T-helper 2 cell treated with Interferon-gamma antibody and Interleukin-4, amounts not matched to agents 5 μg/mL and 100 μg/mL, for 36 hours (primary cell): Measurements from ENCODE around the gene CTBP1.

Experiments used
- DNase-seq: peaks from one replicate; pipeline ENCODE4 v3.0.0; 2021; ENCODE audit warnings: low spot score
- H3K27ac Mint-ChIP-seq: one replicate; pipeline ENCODE4 v1.8.0; 2021; ENCODE audit warnings: mild to moderate bottlenecking, mixed read lengths
- H3K27me3 Mint-ChIP-seq: one replicate; pipeline ENCODE4 v1.8.0; 2021; ENCODE audit warnings: low read depth, mixed read lengths
- H3K36me3 Mint-ChIP-seq: one replicate; pipeline ENCODE4 v1.8.0; 2021; ENCODE audit warnings: low read depth, mixed read lengths
- H3K4me1 Mint-ChIP-seq: one replicate; pipeline ENCODE4 v1.8.0; 2021; ENCODE audit warnings: low read depth, mixed read lengths
- H3K4me3 Mint-ChIP-seq: one replicate; pipeline ENCODE4 v1.8.0; 2022; ENCODE audit warnings: mild to moderate bottlenecking, moderate library complexity, mixed read lengths
- H3K9me3 Mint-ChIP-seq: one replicate; pipeline ENCODE4 v1.8.0; 2021; ENCODE audit warnings: mixed read lengths

The CTBP1 gene

GRCh38 chr4:1233641-1234308 is 15.2 kb downstream of the CTBP1 start:
- peak overlapping the region; percentile 15 for H3K27ac Mint-ChIP-seq
- DNase-seq = no peak
- H3K4me1 Mint-ChIP-seq = no peaks in the 10 kb centered on the region
- H3K4me3 Mint-ChIP-seq = no peak overlapping the region
- no peaks in the 10 kb centered on the region for H3K27me3 Mint-ChIP-seq
- peaks cover 34% of the 10 kb centered on the region for H3K36me3 Mint-ChIP-seq
- H3K9me3 Mint-ChIP-seq = no peaks in the 10 kb centered on the region

DNA sequence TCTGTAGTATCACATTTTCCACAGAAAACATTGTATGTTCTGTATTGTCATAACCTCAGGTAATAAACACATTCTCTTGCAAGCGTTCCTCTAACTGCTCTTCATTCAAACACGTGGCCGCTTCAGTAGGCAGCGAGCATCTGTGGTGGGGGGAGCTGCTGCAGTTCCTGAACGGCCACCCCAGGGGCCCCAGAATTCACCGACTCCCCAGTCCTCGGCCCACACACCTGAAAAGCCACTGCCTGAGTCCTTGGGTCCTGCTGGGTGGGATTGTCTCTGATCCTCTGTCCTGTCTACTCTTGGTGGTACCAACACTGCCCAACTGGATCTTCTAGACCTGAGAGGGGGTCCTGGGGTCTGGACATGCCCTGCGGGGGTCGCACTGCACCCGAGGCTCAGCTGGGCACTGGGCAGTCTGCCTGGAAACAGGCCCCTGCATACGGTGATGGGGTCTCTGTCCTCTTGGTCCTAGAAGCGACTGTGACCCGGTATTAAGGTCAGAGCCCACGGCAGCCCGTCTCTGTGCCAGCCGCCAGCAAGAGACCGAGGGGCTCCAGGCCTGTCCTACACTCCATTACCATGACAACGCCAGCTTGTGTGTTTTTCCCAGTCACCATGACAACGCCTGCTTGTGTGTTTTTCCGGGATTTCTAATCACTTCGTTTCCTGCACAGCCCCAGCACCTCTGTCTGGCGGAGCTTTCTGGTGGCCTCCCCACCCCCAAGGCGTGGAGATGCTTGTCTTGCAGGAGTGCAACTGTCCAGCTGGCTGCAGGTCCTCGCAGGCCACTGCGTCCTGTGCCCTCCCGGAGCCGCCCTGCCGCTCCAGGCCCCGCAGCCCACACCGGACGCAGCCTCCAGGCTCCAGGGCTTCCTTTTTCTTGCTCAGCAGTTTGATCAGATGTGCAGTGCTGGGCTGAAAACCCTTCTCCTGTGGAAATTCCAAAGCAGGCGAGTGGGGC is 16.0 kb downstream of the CTBP1 start:
- no peaks in the 10 kb centered on the region for H3K4me1 Mint-ChIP-seq
- no peaks in the 10 kb centered on the region for H3K27me3 Mint-ChIP-seq
- H3K27ac Mint-ChIP-seq = no peak overlapping the region
- H3K4me3 Mint-ChIP-seq = no peak overlapping the region
- H3K36me3 Mint-ChIP-seq = peaks cover 34% of the 10 kb centered on the region
- H3K9me3 Mint-ChIP-seq = no peaks in the 10 kb centered on the region
- DNase-seq = no peak

GRCh38 chr4:1231637-1232360 is 17.1 kb downstream of the CTBP1 start:
- Mint-ChIP-seq H3K9me3 (no peaks in the 10 kb centered on the region), H3K27ac (peak overlapping the region; percentile 20), H3K4me1 (no peaks in the 10 kb centered on the region), H3K36me3 (peaks cover 45% of the 10 kb centered on the region), H3K27me3 (no peaks in the 10 kb centered on the region), H3K4me3 (no peak overlapping the region)
- DNase-seq = no peak

- Mint-ChIP-seq H3K4me3 (no peak overlapping the region), H3K4me1 (no peaks in the 10 kb centered on the region), H3K27me3 (no peaks in the 10 kb centered on the region), H3K9me3 (no peaks in the 10 kb centered on the region), H3K36me3 (peaks cover 49% of the 10 kb centered on the region), H3K27ac (no peak overlapping the region)
- no peak for DNase-seq
These were observed 17.8 kb downstream of the CTBP1 start for GRCh38 chr4:1230971-1231636.

DNA sequence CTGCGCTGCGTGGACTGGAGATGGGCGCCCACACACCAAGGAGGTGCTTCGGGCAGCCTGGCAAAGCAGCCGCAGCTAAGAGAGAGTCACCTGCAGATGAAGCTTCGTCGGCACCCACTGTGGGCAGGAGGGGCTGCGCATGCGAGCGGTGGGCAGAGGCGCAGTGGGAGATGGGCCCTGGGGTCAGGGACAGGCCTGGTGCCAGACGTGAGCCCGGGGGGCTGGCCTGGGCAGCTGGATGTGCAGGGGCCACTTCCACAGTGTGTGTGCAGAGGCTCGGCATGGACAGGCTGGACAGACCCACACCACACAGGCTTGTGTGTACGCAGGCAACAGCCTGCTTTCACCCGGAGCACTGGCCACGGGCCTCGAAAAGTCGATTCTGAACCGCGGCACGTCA is 18.6 kb downstream of the CTBP1 start:
- H3K4me1 Mint-ChIP-seq = no peaks in the 10 kb centered on the region
- H3K36me3 Mint-ChIP-seq = peaks cover 46% of the 10 kb centered on the region

GRCh38 chr4:1229117-1229849 is 19.6 kb downstream of the CTBP1 start:
- Mint-ChIP-seq H3K4me3 (no peak overlapping the region), H3K27me3 (no peaks in the 10 kb centered on the region), H3K4me1 (no peaks in the 10 kb centered on the region), H3K27ac (no peak overlapping the region), H3K36me3 (peaks cover 46% of the 10 kb centered on the region), H3K9me3 (no peaks in the 10 kb centered on the region)
- DNase-seq = no peak

More for the DNA sequence above, 18.6 kb downstream of the CTBP1 start:
- Mint-ChIP-seq H3K27me3 (no peaks in the 10 kb centered on the region), H3K9me3 (no peaks in the 10 kb centered on the region), H3K4me3 (no peak overlapping the region), H3K27ac (no peak overlapping the region)
- DNase-seq = no peak

DNA sequence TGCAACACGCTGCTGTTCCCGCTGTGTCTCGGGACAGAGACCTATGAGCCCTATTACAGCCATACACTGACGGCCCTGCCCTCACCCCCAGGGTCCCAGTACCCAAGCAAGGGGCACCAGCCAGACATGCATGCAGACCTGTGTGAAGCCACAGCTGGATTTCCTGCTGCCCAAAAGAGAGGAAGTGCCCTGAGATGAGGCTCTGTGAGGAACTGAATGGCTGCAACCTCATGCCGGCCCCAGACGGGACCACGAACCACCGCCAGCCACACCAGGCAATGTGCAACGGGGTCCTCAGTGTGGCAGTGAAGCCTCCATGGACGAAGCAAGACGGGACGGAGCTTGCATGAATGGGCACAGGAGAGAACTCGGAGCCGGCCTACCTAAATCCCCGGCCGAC is 21.1 kb downstream of the CTBP1 start:
- H3K9me3 Mint-ChIP-seq = no peaks in the 10 kb centered on the region
- peaks cover 47% of the 10 kb centered on the region for H3K36me3 Mint-ChIP-seq
- no peak overlapping the region for H3K27ac Mint-ChIP-seq
- no peak for DNase-seq
- H3K4me3 Mint-ChIP-seq = no peak overlapping the region
- no peaks in the 10 kb centered on the region for H3K4me1 Mint-ChIP-seq
- H3K27me3 Mint-ChIP-seq = no peaks in the 10 kb centered on the region

GRCh38 chr4:1226598-1226997 is 22.3 kb downstream of the CTBP1 start:
- H3K27me3 Mint-ChIP-seq = no peaks in the 10 kb centered on the region
- no peaks in the 10 kb centered on the region for H3K4me1 Mint-ChIP-seq
- no peak overlapping the region for H3K4me3 Mint-ChIP-seq
- H3K36me3 Mint-ChIP-seq = peaks cover 49% of the 10 kb centered on the region
- no peak for DNase-seq
- H3K9me3 Mint-ChIP-seq = no peaks in the 10 kb centered on the region
- no peak overlapping the region for H3K27ac Mint-ChIP-seq

- peaks cover 52% of the 10 kb centered on the region for H3K36me3 Mint-ChIP-seq
- no peaks in the 10 kb centered on the region for H3K4me1 Mint-ChIP-seq
- no peaks in the 10 kb centered on the region for H3K27me3 Mint-ChIP-seq
- H3K27ac Mint-ChIP-seq = no peak overlapping the region
- no peaks in the 10 kb centered on the region for H3K9me3 Mint-ChIP-seq
- no peak for DNase-seq
- no peak overlapping the region for H3K4me3 Mint-ChIP-seq
These were observed 22.8 kb downstream of the CTBP1 start for GRCh38 chr4:1226144-1226481.

DNA sequence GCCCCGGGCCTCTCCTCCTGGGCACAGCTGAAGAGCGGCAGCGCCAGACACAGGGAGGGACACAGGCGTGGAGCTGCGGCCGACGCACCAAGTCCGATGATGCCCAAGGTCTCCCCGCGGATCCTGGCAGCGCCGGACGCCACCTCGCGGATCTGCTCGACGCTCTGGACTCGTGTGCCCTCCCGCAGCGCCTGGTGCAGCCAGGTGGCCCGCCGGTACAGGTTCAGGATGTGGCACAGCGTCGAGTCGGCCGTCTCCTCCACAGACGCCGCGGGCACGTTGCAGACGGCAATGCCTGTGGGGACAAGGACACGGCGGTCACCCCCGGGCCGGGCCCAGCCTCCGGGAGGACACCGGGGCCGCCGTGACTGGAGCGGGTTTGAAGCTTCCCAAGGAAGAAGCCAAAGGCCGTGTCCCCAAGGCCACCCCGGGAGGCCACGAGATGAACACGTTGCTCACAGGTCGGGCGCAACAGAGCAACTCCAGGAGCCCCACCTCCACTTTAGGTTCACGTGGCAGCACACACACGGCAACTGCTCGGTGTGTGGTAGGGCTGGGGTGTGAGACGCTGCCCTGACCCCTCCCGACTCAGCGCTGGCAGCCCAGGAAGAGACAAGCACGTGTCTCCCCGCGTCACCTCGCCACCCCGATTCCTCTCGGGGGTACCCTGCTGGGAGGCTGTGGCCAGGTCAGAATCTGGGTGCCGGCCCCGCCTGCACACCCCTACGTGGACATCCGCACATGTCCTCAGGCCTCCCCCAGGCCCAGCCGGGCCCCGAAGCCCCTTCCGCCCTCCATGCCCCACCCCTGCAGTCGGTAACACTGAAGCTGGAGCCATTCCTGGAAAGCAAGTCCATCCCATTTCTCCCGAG is 23.4 kb downstream of the CTBP1 start:
- H3K9me3 Mint-ChIP-seq = no peaks in the 10 kb centered on the region
- DNase-seq = no peak
- peaks cover 58% of the 10 kb centered on the region for H3K36me3 Mint-ChIP-seq
- H3K27me3 Mint-ChIP-seq = no peaks in the 10 kb centered on the region
- H3K27ac Mint-ChIP-seq = no peak overlapping the region
- H3K4me1 Mint-ChIP-seq = no peaks in the 10 kb centered on the region
- no peak overlapping the region for H3K4me3 Mint-ChIP-seq

DNA sequence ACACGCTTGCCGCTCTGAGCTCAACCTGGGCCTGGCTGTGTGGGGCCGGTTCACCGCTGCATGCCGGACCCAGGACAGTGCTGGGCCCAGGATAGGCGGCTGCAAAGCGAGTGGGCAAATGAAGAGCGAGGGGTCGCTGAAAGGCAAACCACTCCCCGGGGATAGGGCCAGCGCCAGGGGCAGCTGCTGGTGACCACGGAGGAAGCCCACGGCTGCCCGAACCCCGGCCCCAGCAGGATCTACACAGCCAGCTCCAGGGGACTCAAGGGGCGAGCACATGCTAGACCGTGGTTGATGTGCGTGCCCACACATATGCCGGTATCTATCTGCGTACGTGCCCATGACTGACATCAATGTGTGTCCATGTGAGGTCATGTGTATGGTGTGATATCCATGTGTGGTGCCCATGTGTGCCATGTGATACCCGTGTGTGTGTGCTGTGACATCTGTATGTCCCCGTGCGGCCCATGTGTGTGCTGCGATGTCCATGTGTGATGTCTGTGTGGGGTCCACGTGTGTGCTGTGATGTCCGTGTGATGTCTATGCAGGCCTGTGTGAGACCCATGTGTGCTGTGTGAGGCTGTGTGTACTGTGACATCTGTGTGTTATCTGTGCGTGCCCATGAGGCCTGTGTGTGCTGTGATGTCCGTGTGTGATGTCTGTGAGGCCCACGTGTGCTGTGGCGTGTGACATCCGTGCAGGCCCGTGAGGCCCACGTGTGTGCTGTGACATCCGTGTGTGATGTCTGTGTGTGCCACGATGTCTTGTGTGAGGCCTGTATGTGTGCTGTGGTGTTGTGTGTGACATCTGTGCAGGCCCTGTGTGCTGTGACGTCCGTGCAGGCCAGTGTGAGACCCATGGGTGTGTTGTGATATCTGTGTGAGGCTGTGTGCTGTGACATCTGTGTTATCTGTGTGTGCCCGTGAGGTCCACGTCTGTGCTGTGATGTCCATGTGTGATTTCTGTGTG is 24.8 kb downstream of the CTBP1 start:
- Mint-ChIP-seq H3K4me1 (peaks cover 4% of the 10 kb centered on the region), H3K4me3 (no peak overlapping the region), H3K36me3 (peaks cover 64% of the 10 kb centered on the region), H3K27ac (peak overlapping the region; percentile 7), H3K27me3 (no peaks in the 10 kb centered on the region), H3K9me3 (no peaks in the 10 kb centered on the region)
- no peak for DNase-seq
